Measurements from ENCODE around the gene C3orf18. TPM values are rescaled to one million over a fixed set of nuclear protein-coding genes. Genes with fewer than 3 reads are reported as not detected.

C3orf18 gene
- total RNA-seq, 1 donor from 2014 or later = 52.9 TPM

DNA sequence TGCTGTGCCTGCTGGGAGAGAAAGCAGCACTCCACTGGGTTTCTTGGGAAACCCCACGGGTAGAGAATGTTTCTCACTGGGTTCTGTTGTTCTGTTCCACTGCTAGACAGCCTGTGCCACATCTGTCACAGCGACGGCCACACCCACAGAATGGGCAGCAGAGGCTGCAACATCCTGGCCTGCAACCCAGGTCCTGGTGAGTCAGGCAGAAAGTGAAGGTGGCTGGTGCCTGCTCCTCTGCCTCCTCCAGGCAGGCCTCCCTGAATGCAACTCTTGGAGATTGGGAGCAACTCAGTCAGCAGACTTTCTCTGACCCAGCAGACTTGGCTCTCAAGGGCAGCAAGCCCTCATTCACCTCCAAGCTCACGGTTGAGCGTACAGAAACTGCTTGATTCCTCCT, 13.0 kb downstream of the C3orf18 start:
- intact Hi-C loops (cut with micrococcal nuclease) = no loop called here

DNA sequence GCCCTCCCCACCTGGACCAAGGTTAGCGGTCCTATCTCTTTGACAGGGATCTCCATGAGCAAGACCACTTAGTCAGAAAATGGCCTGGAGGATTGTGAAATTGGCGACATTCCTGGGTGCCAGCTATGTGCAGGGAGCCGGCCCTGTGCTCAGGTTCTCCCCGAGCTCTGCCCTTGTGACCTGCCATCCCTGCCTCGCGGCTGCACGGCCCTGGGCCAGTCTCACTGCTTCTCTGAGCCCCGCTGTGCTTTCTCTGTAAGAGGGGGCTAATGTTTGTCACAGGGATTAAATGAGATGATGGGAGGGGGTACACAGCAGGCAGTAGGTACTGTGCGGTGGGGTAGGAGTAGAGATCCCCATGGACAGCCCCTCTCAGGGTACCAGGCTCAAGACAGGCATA, 14.9 kb downstream of the C3orf18 start:
- intact Hi-C loops (cut with micrococcal nuclease) = no loop called here

DNA sequence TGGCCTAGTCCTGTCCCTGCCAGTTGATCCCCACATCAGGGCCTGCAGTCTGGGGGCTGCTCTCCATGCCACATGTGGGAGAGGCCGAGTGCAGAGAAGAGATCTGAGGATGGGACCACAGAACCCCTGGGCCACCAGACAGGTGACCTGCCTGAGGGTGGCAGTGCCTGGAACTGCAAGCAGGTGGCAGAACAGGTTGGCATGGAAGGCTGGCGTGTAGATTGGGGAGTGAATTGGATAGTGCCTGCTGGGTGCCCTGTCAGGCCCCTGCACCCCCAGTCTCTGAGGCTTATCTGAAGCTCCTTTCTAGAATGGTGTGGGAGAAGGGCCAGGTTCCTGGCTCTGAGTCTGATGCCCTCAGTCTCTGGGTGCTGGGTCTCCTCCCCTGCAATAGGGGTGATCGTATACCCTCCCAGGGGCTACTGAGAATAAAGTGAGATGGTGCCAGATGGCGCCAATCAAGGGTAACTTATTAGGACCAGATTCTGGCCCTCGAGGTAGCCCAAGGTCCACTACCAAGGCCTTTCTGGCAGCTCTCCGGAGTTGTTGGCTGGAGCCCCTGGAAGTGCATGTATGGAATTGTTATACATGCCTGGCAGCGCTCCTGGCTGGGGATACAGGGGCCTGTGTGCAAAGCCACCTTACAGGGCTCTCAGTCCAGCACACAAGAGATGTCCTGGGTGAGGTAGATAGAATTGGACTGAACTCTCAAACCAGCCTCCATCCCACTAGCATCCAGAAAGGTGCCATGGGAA, 15.7 kb downstream of the C3orf18 start:
- intact Hi-C loops (cut with micrococcal nuclease) = no loop called here

DNA sequence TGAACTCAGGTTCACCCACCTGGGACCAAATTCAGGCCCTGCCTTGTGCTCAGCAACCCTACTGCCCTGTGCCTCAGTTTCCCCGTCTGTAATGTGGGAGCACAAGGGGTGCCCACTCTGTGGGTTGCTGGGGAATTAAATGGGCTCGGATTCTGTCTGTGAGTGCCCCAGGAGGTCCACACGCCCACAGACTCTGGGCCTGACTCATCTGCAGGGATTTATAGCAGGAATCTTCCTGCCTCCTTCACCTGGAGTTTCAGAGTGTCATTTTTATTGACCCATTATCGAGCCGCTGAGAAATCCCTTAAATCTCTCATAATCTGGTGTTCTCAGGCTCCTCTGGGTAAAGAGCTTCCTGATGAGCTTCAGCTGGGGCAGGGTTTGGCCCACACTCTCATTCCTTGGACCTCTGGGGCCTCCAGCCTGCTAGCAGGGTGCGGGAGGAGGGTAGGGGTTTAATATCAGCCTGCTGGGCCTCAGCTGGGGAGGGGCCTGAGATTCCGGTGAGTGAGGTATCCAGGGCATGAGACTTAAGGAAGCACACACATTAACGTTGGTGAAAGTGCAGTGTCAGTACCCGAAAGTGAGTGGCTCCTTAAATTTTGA, 16.4 kb downstream of the C3orf18 start:
- intact Hi-C loops (cut with micrococcal nuclease) = no loop called here

DNA sequence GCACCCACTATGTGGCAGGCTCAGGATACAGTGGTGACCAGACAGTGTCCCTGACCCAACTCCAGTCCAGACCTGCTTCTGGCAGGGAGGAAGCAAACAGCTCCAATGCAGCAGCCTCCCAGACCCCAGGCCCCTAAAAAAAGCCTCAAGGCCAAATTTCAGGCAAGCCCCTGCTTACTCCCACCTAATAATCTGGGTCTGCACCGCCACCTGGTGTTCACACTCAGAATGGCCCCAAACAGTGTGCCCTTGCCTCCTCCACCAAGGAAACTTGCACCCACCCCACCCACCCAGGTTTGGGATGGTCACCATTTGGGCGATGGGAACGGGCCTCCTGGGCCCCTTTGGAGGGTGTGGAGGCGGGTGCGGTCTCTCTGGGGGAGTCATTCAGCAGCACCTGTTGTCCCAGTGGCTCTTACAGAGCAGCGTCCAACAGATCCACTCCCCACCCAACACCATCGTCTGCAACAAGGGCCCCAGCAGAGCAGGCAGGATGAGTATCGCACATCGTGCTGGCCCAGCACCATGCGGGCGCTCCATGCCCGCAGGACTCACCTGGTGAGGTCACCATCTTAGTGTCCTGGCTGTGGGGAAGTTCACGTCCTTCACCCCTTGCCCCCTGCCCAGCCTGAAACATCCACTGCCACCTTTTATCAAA, 17.3 kb downstream of the C3orf18 start:
- intact Hi-C loops (cut with micrococcal nuclease) = loop anchor here (1.0 kb wide), 3 partner anchors 31 to 203 kb away; no protein-coding TSS in a partner anchor

DNA sequence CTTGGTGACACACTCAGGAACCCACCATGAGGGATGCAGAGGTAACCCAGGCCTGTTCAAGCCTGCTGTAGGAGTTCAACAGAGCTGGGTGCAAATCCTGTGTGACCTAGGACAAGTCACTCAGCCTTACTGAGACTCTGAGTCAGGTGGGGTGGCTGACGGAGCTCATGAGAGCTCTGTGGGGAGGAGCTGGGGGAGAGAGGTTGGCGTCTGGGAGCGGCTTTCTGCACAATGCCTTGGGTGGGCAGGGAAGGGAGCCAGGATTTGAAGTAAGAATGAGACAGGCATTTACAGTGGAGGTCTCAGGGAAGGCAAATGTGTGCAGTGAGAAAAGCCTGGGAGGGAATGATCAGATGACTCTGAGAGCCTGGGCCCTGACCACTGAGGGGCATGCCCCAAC, 18.3 kb downstream of the C3orf18 start:
- intact Hi-C loops (cut with micrococcal nuclease) = no loop called here

DNA sequence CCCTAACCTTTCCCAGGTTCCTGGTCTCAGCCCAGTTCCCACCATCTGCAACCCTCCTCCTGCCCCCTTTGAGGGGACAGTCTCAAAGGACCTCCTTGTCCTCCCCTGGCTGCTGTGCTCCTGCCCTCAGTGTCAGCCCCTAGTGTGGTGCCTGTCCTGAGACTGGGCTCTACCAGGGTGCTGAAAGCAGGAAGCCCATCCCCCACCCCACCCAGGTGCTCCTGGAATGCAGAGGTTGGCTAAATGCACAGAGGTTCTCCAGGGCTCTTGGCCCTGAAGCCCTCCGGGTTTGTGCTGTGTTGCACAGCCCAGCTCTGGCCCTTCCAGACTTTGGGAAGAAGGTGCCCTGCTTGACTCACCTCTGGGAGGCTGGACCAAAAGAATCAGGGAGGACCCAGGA, 21.8 kb downstream of the C3orf18 start:
- intact Hi-C loops (cut with micrococcal nuclease) = no loop called here

DNA sequence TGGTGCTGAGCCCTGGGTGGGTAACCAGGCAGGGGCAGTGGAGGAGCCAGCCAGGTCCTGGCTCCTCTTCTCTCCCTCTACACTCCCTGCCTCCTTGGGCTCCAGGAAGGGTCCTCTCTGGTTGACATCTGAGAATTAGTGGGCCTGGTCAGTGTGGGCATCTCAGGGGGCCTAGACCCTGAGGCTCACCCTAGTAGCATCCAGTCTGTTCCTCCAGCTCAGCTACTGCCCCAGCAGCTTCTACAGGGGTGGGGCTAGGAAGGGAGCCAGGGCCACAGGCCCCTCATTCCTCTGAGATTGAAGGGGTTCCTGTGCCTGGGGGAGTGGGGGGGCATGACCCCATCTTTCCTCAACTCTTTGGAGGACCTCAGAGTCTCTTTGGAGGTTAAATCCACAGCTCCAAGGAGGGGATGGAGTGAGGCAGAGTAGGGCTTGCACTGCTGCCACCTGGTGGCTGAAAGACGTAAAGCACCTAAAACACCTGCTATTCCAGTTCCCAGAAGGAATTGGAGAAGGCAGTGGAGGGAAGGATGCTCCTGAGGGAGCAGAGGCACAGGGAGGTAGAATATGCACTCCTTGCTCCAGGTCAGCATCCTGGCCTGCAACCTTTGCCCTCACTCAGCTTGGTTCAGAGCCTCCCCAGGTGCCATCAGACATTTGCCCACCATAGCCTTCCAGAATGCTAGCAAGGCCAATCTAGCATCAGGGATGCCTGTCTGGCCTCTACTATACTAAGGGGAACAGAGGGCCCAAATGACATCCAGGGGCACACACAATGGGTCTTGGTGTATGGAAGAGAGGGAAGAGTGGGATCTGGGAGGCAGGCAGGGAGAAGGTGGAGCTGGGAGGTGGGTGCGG, 25.1 kb downstream of the C3orf18 start:
- intact Hi-C loops (cut with micrococcal nuclease) = loop anchor here (1.0 to 2.0 kb wide), 3 partner anchors 24 to 195 kb away; no protein-coding TSS in a partner anchor

DNA sequence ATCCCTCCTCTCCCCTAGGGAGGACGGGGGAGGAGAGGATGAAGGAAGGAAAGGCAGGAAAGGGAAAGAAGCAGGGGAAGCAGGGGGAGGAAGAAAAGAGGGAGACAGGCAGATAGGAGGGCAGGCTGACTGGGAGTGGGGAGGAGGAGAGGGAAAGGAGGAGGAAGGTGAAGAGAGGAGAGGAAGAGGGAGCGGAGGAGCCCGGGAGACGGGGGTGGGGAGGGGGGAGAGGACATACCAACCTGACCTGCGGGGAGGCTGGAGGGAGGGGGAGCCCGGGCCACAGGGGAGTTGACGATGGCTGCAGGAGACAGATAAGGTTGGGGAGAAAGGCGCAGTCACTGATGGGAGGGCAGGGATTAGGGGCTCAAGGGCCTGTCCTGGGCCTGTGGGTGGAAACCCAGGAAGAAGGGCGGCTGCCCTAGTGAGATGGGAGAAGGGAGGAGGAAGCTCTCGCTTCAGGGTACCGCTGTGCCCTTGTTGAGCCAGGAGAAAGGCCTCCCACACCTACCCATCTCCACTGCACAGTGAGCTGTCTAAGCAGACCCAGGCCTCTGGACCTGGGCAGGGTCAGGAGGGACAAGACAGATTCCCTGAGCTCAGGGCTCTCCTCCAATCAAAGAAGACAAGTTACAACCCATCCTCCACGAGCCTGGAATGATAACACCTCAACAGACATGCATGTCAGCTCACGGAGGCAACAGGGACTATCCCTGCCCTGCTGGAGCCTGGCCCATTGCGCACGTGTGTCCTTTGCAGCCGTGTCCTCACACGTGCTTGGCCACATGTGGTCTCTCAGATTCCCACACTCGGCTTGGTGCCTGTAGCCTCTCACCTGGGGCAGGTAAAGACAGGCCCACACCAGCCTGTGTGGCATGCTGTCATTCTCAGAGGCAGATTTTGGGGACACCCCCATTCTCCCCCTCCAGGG, 27.9 kb downstream of the C3orf18 start:
- intact Hi-C loops (cut with micrococcal nuclease) = no loop called here

DNA sequence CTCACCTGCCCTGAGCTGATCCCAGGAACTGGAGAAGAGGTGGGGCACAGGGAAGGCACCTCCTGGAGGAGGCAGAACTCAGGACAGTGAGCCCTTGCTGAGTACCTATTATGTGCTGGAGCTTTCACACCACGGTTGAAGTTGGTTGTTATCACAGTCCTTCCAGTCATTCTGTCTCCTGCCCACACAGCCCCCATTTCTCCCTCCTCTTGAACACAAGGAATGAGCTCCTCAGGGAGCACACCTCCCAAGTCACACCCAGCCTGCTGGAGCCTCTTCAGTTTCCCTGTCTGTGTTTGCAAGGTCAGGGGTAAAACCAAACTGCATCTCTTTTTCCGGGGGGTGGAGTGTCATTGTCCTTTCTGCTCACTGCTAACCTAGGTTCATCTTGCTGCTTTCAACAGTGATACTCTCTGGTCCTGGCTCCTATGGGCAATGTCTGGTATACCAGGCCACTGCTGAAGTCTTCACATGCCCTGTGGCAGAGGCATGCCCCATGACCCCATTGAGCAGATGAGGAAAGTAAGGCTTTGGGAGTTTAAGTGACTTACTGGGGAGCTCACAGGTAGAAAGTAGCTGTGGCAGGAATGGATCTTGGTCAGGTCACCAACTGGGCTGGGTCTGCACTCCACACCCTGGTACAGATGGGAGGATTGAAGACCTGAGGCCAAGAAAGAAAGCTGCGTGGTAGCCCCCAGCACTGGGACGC, 30.0 kb downstream of the C3orf18 start:
- intact Hi-C loops (cut with micrococcal nuclease) = no loop called here

DNA sequence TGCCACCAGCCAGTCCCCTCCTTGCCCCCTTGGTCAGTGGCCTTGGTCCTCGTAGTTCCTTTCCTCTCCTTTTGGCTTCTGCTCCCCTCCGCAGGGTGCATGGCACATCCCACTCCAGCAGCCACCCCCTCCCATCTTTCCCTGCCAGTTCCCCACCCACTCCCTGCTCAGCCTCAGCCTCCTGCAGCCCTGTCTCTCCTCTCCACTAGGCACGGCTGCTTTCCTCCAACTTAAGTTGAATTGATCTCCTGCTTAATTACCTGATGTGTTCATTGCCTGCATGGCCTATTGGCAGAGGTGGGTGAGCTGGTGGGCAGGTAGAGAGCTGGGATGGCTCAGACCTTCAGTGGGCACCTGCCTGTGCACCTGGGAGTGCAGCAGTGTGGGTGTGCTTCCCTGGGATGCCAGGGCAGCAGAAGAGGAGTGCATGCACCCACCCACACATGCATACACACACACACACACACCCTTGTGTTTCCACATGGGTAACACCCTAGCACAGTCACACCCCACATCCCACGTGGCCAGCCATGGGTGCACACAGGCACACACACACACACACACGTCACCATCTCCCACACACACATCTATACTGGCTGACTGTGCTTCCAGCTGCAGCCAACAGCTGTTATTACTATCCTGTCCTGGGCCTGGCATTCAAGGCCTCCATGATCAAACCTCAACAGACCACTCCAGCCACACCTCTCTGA, 30.9 kb downstream of the C3orf18 start:
- intact Hi-C loops (cut with micrococcal nuclease) = no loop called here

DNA sequence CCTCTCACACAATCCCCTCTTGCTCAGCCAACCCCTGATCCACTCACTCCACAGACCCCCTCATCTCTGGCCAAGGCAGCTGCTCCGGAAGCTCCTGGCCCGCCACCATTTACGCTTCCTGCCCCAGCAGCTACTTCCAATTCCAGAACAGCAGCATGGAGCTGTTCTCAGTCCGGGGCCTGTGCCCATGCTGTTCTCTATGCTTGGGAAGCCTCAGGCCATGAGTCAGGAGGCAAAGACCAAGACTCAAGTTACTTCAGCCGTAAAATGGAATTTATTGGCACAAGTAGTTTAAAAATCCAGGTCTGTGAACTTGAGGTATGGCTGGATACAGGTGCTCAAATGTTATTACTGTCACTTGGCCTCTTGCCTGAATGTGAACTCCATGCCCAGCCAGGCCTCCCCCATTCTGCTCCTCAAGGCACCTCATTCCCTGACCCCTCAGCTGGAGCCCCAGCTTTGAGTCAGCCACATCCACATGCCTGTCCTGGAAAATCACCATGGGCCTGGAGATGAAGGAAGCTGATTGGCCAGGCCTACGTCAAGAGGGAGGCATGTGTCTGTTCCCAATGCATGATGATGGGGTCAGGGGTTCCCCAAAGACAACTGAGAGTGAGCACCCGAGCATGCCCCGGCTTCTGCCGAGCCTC, 32.7 kb downstream of the C3orf18 start:
- intact Hi-C loops (cut with micrococcal nuclease) = no loop called here

DNA sequence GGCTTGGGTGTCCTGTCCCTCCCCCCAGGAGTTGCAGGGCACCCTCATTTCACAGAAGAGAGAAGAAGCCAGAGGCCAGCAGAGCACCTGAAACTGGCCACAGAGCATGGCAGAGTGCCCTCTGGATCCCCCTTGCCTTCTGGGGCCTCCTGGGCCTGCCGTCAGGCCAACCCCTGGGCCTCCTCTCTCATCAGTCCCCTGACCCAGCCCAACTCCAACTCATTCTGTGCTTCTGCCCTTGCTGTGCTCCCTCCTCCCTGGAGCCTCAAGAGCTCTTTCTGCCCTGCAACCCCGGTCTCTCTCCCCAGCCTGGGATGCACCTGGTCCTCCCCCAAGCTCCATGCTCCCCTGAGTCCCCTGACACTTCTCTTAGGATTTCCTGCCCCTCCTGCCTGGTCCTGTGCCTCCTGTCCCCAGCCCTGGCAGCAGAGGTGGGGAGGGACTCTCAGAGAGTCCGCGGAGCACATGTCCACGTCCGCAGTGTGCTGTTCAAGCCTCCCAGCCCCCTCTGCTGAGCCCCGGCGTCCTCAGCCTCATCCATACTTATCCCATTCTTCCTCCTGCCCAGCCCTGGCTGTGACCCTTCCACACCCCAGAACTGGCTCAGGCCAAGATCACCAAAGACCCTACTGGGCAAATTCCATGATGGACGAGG, 33.6 kb downstream of the C3orf18 start:
- intact Hi-C loops (cut with micrococcal nuclease) = no loop called here

DNA sequence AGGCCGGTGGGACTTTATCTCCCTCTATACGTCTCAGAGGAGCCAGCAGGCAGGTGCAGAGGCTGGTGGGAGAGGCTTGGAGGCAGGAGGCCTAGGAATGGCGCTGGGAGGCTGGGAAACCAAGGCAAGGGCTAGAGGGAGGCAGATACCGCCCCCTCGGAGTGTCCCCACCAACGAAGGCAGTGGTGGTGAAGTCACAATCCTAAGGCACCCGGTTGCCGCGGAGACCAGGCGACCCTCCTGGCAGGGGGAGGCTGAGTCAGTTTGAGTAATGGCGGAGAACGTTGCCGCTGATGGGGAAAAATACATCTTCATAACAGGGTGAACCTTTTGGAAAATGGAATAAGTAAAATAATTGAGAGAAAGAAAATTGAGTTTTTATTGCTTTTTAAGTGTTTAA, 34.2 kb downstream of the C3orf18 start:
- intact Hi-C loops (cut with micrococcal nuclease) = no loop called here

DNA sequence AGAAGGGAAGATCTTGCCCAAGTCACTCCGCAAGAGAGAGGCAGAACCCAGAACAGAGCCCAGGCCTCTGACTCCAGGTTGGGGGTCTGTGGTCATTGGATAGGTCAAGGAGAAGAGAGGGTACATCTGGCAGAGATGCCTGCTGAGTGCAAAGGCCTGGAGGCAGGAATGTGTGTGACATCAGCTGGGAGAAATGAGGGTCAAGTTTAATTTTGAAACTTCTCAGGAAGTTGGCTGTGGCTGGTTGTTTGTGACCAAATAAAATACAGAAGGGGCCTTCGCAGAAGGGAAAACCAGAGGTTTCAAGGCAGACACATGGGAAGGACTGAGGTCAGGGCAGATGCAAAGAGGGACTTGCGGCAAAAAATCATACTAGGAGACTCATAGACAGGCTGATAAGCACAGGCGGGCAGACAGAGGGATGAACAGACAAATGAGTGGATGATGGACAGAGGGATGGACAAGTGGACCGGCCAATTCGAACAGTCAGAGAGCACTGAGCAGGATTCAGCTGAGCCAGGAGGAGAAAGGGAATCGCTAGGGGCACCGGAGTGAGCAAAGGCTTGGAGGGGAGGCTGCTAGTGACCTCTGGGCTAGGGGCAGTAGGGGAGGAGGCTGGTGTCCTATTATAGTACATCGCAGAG, 35.4 kb downstream of the C3orf18 start:
- intact Hi-C loops (cut with micrococcal nuclease) = no loop called here

DNA sequence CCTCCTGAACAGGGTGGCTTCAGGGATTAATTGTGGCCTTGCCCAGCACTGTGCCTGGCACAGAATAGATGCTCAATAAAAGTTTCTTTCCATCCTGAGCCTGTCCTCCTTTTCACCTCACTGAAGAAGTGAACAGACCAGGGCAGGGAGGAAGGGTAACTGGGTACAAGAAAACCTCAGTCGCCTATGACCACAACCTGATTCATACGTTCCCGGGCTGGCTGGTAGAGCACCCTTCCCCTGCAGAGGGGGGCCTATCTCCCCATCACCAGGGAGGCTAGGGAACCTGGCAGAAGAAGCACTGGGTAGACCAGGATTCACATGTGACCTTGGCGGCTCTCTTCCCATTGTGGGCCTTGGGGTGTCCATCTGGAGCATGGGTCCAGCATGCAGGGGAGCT, 36.3 kb downstream of the C3orf18 start:
- intact Hi-C loops (cut with micrococcal nuclease) = no loop called here

All from T-helper 1 cell treated with Interleukin-12 subunit alpha and Interleukin-12 subunit beta and Interleukin-4 antibody, amounts not matched to agents 30 ng/mL and 1 ng/mL, for 36 hours (primary cell).